HTR-8/SVneo (cell line): ENCODE measurements around the gene SLC12A1.
"Not testable (repeated sequence)": the region's sequence is repeated elsewhere in the genome, so short reads cannot be mapped to it uniquely, and the experiment has no call there.

Experiments used
- DNase-seq: peaks from one replicate; pipeline ENCODE4 v3.0.0; 2011; ENCODE audit warnings: low spot score, mixed read lengths; ENCODE audit not compliant: insufficient read length
- FAIRE-seq: peaks from 2 replicates; lab custom pipeline; 2011; peaks lifted over from hg19 to GRCh38; lab: Jason Lieb, UNC

The SLC12A1 gene

GRCh38 chr15:48300038-48300437 lies 93.9 kb downstream of the SLC12A1 start:
- DNase-seq, result no peak
- no peak for FAIRE-seq

DNA sequence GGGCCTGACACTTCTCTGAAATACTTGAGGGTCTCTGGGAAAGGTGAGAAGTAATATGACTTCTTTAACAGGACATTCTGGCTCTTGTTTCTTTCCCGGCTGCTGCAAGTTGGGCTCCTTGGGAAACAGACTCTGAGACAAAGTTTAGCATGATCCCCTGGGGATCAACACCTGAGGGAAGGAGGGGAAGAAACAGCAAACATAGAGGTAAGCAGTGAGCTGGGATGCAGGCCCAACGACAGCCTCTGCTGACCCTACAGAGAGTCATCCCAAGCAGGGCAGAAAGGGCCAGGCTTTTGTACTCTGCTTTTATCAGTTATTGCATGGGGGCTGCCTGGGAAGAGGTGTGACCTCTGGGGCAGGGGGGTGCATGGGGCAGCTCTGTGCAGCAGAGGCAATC lies 98.3 kb downstream of the SLC12A1 start:
- DNase-seq (no peak), FAIRE-seq (no peak)

DNA sequence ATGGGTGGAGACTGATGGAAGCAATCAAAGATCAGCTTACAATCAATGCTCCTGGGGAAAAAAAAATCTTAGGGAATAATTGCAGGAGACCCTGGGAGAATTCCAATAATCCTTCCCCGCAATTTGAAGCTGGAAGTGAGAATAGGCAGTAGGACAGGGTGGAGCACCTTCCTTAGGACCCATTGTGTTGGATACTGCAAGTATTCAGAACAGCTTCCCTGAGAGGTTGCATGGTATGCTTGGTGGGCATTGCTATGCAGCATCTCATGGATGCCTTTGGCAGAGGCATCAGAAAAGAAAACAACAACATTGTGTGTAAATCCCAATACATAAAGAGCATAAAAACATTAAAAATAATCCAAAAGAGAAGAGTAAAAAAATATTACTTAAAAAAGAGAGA lies 100.5 kb downstream of the SLC12A1 start:
- no peak for FAIRE-seq

GRCh38 chr15:48307586-48307985 lies 101.5 kb downstream of the SLC12A1 start:
- DNase-seq, result no peak
- FAIRE-seq, result no peak

More for the DNA sequence above, 100.5 kb downstream of the SLC12A1 start:
- DNase-seq, result no peak

GRCh38 chr15:48309740-48310139 lies 103.6 kb downstream of the SLC12A1 start:
- DNase-seq, result no peak

DNA sequence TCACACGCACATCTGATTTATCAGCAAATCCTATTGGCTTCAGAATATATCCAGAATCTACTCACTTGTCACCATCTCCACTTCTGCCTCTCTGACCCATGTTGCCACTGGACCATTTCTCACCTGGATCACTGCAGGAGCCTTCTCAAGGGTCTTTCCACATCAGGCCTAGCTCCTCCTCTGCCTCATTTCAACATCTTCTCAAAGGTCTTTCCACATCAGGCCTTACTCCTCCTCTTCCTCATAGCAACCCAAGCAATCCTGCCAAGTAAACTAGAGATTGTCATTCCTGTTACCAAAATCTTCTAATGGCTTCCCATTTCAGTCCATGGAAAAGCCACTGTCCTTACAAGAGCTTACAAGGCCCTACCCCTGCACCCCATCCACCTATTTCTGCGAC lies 107.1 kb downstream of the SLC12A1 start:
- no peak for FAIRE-seq
- no peak for DNase-seq

More at GRCh38 chr15:48309740-48310139, 103.6 kb downstream of the SLC12A1 start:
- FAIRE-seq, result no peak

DNA sequence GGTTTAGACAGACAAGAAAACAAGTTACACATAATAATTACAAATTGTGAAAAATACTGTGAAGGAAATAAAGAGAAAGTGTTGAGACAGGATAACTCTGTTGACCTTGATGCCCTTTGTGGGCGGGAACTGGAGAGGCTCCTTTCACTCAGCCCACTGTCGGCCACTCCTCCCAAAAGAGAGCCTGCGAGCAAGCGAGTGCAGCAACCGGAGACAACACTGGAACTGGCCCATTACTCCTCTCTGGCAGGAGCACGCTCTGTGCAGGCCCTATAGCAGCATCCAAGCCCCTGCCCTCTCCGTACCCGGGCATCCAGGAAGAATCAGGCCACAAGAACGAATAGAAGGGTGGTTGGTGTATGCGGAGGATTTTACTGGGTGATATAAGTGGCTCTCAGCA lies 108.9 kb downstream of the SLC12A1 start:
- FAIRE-seq (no peak), DNase-seq (no peak)

GRCh38 chr15:48317221-48317620 lies 111.1 kb downstream of the SLC12A1 start:
- no peak for DNase-seq
- FAIRE-seq, result no peak

DNA sequence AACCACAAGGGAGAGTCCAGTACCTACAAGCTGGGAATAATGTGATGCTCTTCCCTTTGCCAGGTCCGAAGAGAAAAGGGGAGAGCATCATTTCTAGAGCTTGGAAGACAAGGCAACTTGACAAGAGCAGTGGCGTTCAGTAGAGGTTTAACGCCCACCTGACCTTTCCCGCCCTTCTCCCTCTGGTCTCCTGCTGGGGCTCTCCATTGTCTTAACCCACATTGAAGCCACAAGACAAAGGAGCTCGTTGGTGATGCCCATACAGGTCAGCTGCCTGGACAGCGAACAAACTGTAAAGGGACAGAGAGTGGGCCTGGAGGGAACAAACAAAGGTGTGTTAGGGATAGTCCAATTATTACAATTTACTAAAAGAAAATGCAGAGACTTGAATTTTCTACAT lies 112.0 kb downstream of the SLC12A1 start:
- DNase-seq (no peak), FAIRE-seq (no peak)

- DNase-seq (no peak), FAIRE-seq (no peak)
These were observed 117.2 kb downstream of the SLC12A1 start for GRCh38 chr15:48323294-48323693.

DNA sequence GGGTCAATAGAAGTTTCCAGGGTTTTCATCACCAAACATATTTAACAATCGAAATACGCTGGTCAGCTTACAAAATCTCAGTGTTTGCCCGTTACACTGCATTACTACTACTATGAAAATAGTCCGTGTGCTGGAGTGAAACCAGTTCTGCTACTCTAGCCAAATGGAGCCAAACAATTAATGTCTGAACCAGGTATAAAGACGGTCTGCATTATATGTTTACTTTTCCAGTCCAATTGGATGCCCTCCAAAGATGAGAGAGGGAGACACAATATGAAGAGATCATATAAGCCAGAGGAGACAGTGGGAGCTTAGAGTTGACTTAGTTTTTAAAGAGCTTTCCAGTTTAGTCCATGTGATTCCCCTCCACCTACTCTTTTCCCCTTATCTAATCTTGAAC lies 118.8 kb downstream of the SLC12A1 start:
- no peak for FAIRE-seq
- DNase-seq, result no peak

DNA sequence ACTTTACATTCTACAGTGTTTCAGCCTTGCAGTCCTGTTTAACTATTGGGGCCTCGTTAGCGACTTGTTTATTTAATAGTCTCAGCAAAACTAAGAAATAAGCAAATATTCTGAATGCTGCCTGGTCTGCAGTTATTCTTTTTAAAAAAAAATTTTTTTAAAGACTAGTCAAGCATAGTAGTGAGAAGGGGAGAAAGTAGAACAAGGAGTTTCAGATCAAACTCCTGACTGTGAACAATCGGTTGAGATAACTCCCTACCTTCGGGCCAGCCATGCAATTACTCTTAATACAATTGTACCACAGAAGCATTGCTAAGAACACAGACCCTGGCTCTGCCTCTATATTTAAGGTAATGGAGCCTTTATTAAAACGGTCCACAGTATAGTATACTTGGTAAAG lies 119.3 kb downstream of the SLC12A1 start:
- no peak for DNase-seq
- FAIRE-seq, result no peak

DNA sequence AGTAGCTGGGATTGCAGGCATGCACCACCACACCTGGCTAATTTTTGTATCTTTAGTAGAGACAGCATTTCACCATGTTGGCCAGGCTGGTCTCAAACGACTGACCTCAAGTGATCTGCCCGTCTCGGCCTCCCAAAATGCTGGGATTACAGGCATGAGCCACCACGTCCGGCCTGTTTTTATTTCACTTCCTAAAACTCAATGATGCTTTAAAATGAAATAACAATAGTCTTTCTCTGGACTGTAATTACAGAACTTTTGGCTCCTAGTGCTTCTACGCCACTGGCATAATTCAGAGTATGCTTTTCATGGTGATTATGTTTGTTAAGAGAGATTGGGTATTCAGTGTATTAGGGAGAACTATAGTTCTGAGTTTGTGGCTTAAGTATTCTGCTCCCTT lies 120.1 kb downstream of the SLC12A1 start:
- DNase-seq, FAIRE-seq: not testable (repeated sequence)

- DNase-seq, result no peak
- FAIRE-seq, result no peak
These were observed 124.1 kb downstream of the SLC12A1 start for GRCh38 chr15:48330105-48330785.

DNA sequence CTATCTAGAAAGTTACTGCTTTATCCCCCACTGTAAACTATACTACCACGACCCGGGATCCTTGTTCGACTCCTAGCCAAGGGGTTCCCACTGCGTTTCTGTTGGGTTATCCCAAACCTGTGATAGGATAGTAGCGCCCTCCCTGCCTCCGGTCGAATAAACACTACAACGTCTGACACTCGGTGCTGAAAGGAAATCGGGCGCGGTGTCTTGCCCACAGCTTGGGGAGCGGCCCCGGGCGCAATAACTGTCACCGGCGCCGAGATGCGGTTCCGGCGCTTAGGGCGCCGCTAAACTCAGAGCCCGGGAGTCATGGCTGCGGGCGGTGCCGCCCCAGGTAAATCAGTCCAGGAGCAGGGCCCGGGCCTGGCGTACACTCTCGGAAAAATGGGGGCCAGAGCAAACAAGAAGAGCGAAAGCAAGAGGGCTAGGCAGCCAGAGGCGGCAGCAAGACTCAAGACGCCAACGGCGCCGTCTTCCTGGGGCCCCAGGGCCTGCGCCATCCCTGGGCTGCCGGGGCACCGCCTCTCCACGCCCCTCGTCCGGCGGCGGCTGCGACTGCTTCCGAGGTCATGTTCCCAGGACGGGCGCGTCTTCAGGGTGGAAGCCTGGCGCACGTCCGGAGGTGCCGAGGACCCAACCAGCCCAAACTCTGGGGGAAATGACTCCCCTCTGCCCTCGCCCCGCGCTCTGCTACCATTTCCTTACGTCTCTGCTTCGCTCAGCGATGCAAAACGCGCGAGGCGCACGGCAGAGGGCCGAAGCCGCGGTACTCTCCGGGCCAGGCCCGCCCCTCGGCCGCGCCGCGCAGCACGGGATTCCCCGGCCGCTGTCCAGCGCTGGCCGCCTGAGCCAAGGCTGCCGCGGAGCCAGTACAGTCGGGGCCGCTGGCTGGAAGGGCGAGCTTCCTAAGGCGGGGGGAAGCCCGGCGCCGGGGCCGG lies 125.0 kb downstream of the SLC12A1 start, which contains the start of gene DUT:
TSS of gene DUT (plus strand) at position 575 of the 941 bp plus-strand sequence. CDS start at position 662, 87 bp downstream.
- FAIRE-seq (peak; percentile 33), DNase-seq (peak; percentile 61)

- FAIRE-seq, result peak; percentile 48
These were observed 125.9 kb downstream of the SLC12A1 start for GRCh38 chr15:48331796-48332641.

DNA sequence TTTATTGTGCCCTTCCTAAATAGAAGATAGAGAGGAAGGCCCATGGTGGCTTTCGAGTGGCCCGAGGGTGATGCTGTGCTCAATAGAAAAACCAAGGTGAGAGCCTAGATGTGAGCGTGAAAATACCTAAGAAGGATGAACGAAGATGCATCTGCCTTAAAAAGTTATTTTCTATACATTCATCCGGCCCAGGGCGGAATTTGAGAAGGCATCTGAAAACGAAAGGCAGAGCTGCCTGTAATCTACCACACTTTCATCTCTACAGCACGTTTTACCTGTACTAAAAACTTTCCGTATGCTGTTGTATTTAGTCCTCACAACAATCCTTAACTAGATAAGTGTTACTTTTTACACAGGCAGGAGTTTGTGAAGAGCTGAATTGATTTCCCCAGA lies 126.5 kb downstream of the SLC12A1 start:
- FAIRE-seq, result no peak
- DNase-seq, result no peak

More at GRCh38 chr15:48331796-48332641, 125.9 kb downstream of the SLC12A1 start:
- peak; percentile 58 for DNase-seq

GRCh38 chr15:48333540-48333939 lies 127.4 kb downstream of the SLC12A1 start:
- DNase-seq (no peak), FAIRE-seq (no peak)

- no peak for DNase-seq
- FAIRE-seq, result no peak
These were observed 128.2 kb downstream of the SLC12A1 start for GRCh38 chr15:48334260-48334659.

DNA sequence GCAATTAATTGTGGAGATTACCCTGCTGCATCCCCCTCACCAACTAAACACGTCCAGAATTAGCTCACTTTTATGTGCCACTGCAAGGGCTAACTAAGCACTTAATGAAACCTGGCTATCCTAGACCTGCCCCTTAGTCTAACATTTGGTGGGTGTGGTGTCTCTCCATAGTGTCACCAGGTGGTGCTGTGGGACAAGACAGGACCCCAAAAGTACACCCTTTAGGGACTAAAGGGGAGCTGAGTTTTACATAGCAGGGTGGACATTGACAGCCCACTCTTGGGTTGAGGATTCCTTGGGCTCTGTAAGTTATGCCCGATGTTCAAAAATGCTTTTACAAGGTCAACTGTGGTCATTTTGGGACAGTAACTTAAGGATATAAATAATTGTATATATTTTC lies 130.8 kb downstream of the SLC12A1 start:
- DNase-seq (peak; percentile 20), FAIRE-seq (peak; percentile 59)
